Measurements from ENCODE around the gene IMP4.

- TF ChIP-seq CTCF (IDR thresholded peaks at IDR 0.05) (no peak), POLR2A (IDR thresholded peaks at IDR 0.05) (no peak)
Measured at GRCh38 chr2:130377491-130377890, 34.8 kb downstream of the IMP4 start.
